ENCODE data around the gene EEFSEC. TPM values are rescaled to one million over a fixed set of nuclear protein-coding genes. Genes with fewer than 3 reads are reported as not detected.
"Not testable (repeated sequence)": the region's sequence is repeated elsewhere in the genome, so short reads cannot be mapped to it uniquely, and the experiment has no call there.

Gene EEFSEC
- total RNA-seq, 1 donor from 2014 or later: 16.9 TPM

- DNase-seq (peak; percentile 47), ATAC-seq (ENCODE audit: poor library complexity) (no peak)
- intact Hi-C loops (cut with DNase I): no loop called here
Measured at GRCh38 chr3:128149650-128150049, 3.6 kb upstream of the EEFSEC start.

- DNase-seq: no peak
- intact Hi-C loops (cut with DNase I): no loop called here
- no peak for ATAC-seq (ENCODE audit: poor library complexity)
Measured at GRCh38 chr3:128151758-128152274, 1.5 kb upstream of the EEFSEC start.

- DNase-seq (no peak), ATAC-seq (ENCODE audit: poor library complexity) (peak; percentile 36)
- intact Hi-C loops (cut with DNase I): no loop called here
Measured at GRCh38 chr3:128152419-128153155, 694 bp upstream of the EEFSEC start.

- ATAC-seq (ENCODE audit: poor library complexity); intact Hi-C loops (cut with DNase I); DNase-seq: not testable (repeated sequence)
Measured at GRCh38 chr3:128154354-128154753, 1.1 kb downstream of the EEFSEC start.

- DNase-seq: no peak
- intact Hi-C loops (cut with DNase I): no loop called here
- peak; percentile 55 for ATAC-seq (ENCODE audit: poor library complexity)
Measured at GRCh38 chr3:128155616-128156360, 2.5 kb downstream of the EEFSEC start.

- intact Hi-C loops (cut with DNase I): no loop called here
Measured at GRCh38 chr3:128160661-128161060, 7.4 kb downstream of the EEFSEC start.

GRCh38 chr3:128163432-128163831, 10.2 kb downstream of the EEFSEC start:
- intact Hi-C loops (cut with DNase I): no loop called here
- ATAC-seq (ENCODE audit: poor library complexity) (no peak), DNase-seq (no peak)

More at GRCh38 chr3:128160661-128161060, 7.4 kb downstream of the EEFSEC start:
- DNase-seq (no peak), ATAC-seq (ENCODE audit: poor library complexity) (no peak)

- intact Hi-C loops (cut with DNase I): loop anchor here (5.0 kb wide), 1 partner anchor 330 kb away; no protein-coding TSS in a partner anchor
- ATAC-seq (ENCODE audit: poor library complexity) (no peak), DNase-seq (no peak)
Measured at GRCh38 chr3:128166971-128167453, 13.7 kb downstream of the EEFSEC start.

- intact Hi-C loops (cut with DNase I): loop anchor here (5.0 kb wide), 1 partner anchor 330 kb away; no protein-coding TSS in a partner anchor
- ATAC-seq (ENCODE audit: poor library complexity) (no peak), DNase-seq (no peak)
Measured at GRCh38 chr3:128167646-128167972, 14.3 kb downstream of the EEFSEC start.

- peak; percentile 79 for ATAC-seq (ENCODE audit: poor library complexity)
- intact Hi-C loops (cut with DNase I): loop anchor here (5.0 kb wide), 1 partner anchor 329 kb away; no protein-coding TSS in a partner anchor
- no peak for DNase-seq
Measured at GRCh38 chr3:128167973-128168674, 14.8 kb downstream of the EEFSEC start.

GRCh38 chr3:128168836-128169235, 15.6 kb downstream of the EEFSEC start:
- intact Hi-C loops (cut with DNase I): loop anchor here (5.0 kb wide), 1 partner anchor 328 kb away; no protein-coding TSS in a partner anchor
- DNase-seq (no peak), ATAC-seq (ENCODE audit: poor library complexity) (no peak)

- DNase-seq: peak; percentile 59
- peak; percentile 76 for ATAC-seq (ENCODE audit: poor library complexity)
- intact Hi-C loops (cut with DNase I): loop anchor here (5.0 kb wide), 1 partner anchor 151 kb away; no protein-coding TSS in a partner anchor
Measured at GRCh38 chr3:128170866-128171516, 17.7 kb downstream of the EEFSEC start.

- intact Hi-C loops (cut with DNase I): loop anchor here (5.0 kb wide), 1 partner anchor 149 kb away; no protein-coding TSS in a partner anchor
- ATAC-seq (ENCODE audit: poor library complexity): no peak
- DNase-seq: no peak
Measured at GRCh38 chr3:128173200-128173599, 19.9 kb downstream of the EEFSEC start.

GRCh38 chr3:128173849-128174248, 20.6 kb downstream of the EEFSEC start:
- DNase-seq: no peak
- intact Hi-C loops (cut with DNase I): loop anchor here (5.0 kb wide), 1 partner anchor 148 kb away; no protein-coding TSS in a partner anchor
- peak; percentile 73 for ATAC-seq (ENCODE audit: poor library complexity)

- DNase-seq (no peak), ATAC-seq (ENCODE audit: poor library complexity) (peak; percentile 31)
- intact Hi-C loops (cut with DNase I): loop anchor here (5.0 kb wide), 1 partner anchor 147 kb away; no protein-coding TSS in a partner anchor
Measured at GRCh38 chr3:128174675-128175590, 21.7 kb downstream of the EEFSEC start.

GRCh38 chr3:128175768-128176167, 22.5 kb downstream of the EEFSEC start:
- DNase-seq: no peak
- intact Hi-C loops (cut with DNase I): no loop called here

GRCh38 chr3:128176276-128176833, 23.1 kb downstream of the EEFSEC start:
- DNase-seq: no peak
- no peak for ATAC-seq (ENCODE audit: poor library complexity)
- intact Hi-C loops (cut with DNase I): no loop called here

More at GRCh38 chr3:128175768-128176167, 22.5 kb downstream of the EEFSEC start:
- ATAC-seq (ENCODE audit: poor library complexity): no peak
